H9 (cell line): ENCODE measurements around the gene GPR87. TPM values are rescaled to one million over a fixed set of nuclear protein-coding genes. Genes with fewer than 3 reads are reported as not detected.

Source experiments
- DNase-seq: peaks from one replicate; pipeline ENCODE4 v3.0.0-alpha.2; 2017
- H2AFZ ChIP-seq: one replicate; pipeline ENCODE4 v1.6.1; 2013; ENCODE audit warnings: mild to moderate bottlenecking, low read length, control low read depth, moderate library complexity
- H2AK5ac ChIP-seq: 2 replicates; pipeline ENCODE4 v1.6.1; 2013; ENCODE audit warnings: low read length, control low read depth, mixed read lengths; ENCODE audit not compliant: insufficient read length
- H2BK120ac ChIP-seq: one replicate; pipeline ENCODE4 v1.6.1; 2013; ENCODE audit warnings: low read depth, mild to moderate bottlenecking, low read length, control low read depth, inconsistent platforms; ENCODE audit not compliant: poor library complexity, severe bottlenecking
- H2BK12ac ChIP-seq: 2 replicates; pipeline ENCODE4 v1.6.1; 2013; ENCODE audit warnings: low read length, control low read depth, mixed read lengths, low read depth; ENCODE audit not compliant: insufficient read length
- H2BK15ac ChIP-seq: 2 replicates; pipeline ENCODE4 v1.6.1; 2013; ENCODE audit warnings: low read depth, low read length, control low read depth
- H2BK20ac ChIP-seq: one replicate; pipeline ENCODE4 v1.6.1; 2013; ENCODE audit warnings: low read depth, mild to moderate bottlenecking, low read length, control low read depth, inconsistent platforms; ENCODE audit not compliant: poor library complexity, severe bottlenecking
- H2BK5ac ChIP-seq: 2 replicates; pipeline ENCODE4 v1.6.1; 2013; ENCODE audit warnings: low read length, control low read depth, mixed read lengths; ENCODE audit not compliant: insufficient read length
- H3K14ac ChIP-seq: 2 replicates; pipeline ENCODE4 v1.6.1; 2013; ENCODE audit warnings: low read length, control low read depth; ENCODE audit not compliant: insufficient read depth
- H3K18ac ChIP-seq: 2 replicates; pipeline ENCODE4 v1.6.1; 2013; ENCODE audit warnings: low read depth, mild to moderate bottlenecking, mixed read lengths, low read length, control low read depth; ENCODE audit not compliant: insufficient read length
- H3K23ac ChIP-seq: 2 replicates; pipeline ENCODE4 v1.6.1; 2013; ENCODE audit warnings: low read length, control low read depth, mixed read lengths, low read depth; ENCODE audit not compliant: insufficient read length
- H3K23me2 ChIP-seq: 2 replicates; pipeline ENCODE4 v1.6.1; 2013; ENCODE audit warnings: low read depth, mild to moderate bottlenecking, mixed read lengths, low read length, control low read depth; ENCODE audit not compliant: insufficient read length, poor library complexity, severe bottlenecking
- H3K27ac ChIP-seq: 2 replicates; pipeline ENCODE4 v1.5.1; 2013; ENCODE audit warnings: low read length, control low read depth, mixed read lengths, low read depth; ENCODE audit not compliant: insufficient read length
- H3K27me3 ChIP-seq: 2 replicates; pipeline ENCODE4 v1.6.1; 2013; ENCODE audit warnings: low read length, control low read depth, inconsistent platforms; ENCODE audit not compliant: insufficient read depth
- H3K4ac ChIP-seq: 2 replicates; pipeline ENCODE4 v1.6.1; 2013; ENCODE audit warnings: low read depth, mild to moderate bottlenecking, control low read depth, inconsistent platforms, low read length, moderate library complexity
- H3K4me1 ChIP-seq: 2 replicates; pipeline ENCODE4 v1.6.1; 2013; ENCODE audit warnings: low read length, control low read depth, inconsistent platforms; ENCODE audit not compliant: insufficient read depth
- H3K4me2 ChIP-seq: 2 replicates; pipeline ENCODE4 v1.6.1; 2013; ENCODE audit warnings: low read length, control low read depth, mixed read lengths; ENCODE audit not compliant: insufficient read length, insufficient read depth
- H3K56ac ChIP-seq: 2 replicates; pipeline ENCODE4 v1.6.1; 2013; ENCODE audit warnings: low read depth, mild to moderate bottlenecking, mixed read lengths, low read length, control low read depth; ENCODE audit not compliant: insufficient read length
- H3K79me1 ChIP-seq: 2 replicates; pipeline ENCODE4 v1.6.1; 2013; ENCODE audit warnings: low read depth, mild to moderate bottlenecking, moderate library complexity, low read length, control low read depth, inconsistent platforms; ENCODE audit not compliant: insufficient read depth, poor library complexity, severe bottlenecking
- H3K79me2 ChIP-seq: 2 replicates; pipeline ENCODE4 v1.6.1; 2013; ENCODE audit warnings: low read length, control low read depth, inconsistent platforms; ENCODE audit not compliant: insufficient read depth
- H3K9ac ChIP-seq: 2 replicates; pipeline ENCODE4 v1.6.1; 2013; ENCODE audit warnings: low read length, control low read depth, mixed read lengths; ENCODE audit not compliant: insufficient read length; ENCODE audit errors: extremely low read depth
- H3K9me3 ChIP-seq: one replicate; pipeline ENCODE4 v1.6.1; 2013; ENCODE audit warnings: low read depth, low read length, inconsistent platforms; ENCODE audit not compliant: control insufficient read depth
- H3T11ph ChIP-seq: one replicate; pipeline ENCODE4 v1.6.1; 2013; ENCODE audit warnings: mild to moderate bottlenecking, low read length, control low read depth, inconsistent platforms
- H4K20me1 ChIP-seq: one replicate; pipeline ENCODE4 v1.6.1; 2013; ENCODE audit not compliant: control insufficient read depth, insufficient read length, insufficient read depth
- H4K5ac ChIP-seq: 2 replicates; pipeline ENCODE4 v1.6.1; 2013; ENCODE audit warnings: low read depth, mild to moderate bottlenecking, mixed read lengths, low read length, control low read depth; ENCODE audit not compliant: insufficient read length
- H4K8ac ChIP-seq: replicated peaks from 2 replicates; pipeline ENCODE4 v1.6.1; 2013; ENCODE audit warnings: low read length, control low read depth, mixed read lengths, low read depth; ENCODE audit not compliant: insufficient read length
- H4K91ac ChIP-seq: 2 replicates; pipeline ENCODE4 v1.6.1; 2013; ENCODE audit warnings: low read depth, mild to moderate bottlenecking, moderate library complexity, mixed read lengths, low read length, control low read depth; ENCODE audit not compliant: insufficient read length
- H3K27ac Mint-ChIP-seq, 3 experiments: 2 replicates in 2 of 3; 3 replicates in 1 of 3; pipeline ENCODE4 v1.8.0; 2020 to 2021; ENCODE audit warnings: mixed read lengths in 3 of 3, mild to moderate bottlenecking in 1 of 3, moderate library complexity in 1 of 3
- H3K27me3 Mint-ChIP-seq: 2 replicates; pipeline ENCODE4 v1.8.0; 2021; ENCODE audit warnings: low read depth, mild to moderate bottlenecking, moderate library complexity, mixed read lengths
- H3K36me3 Mint-ChIP-seq, 3 experiments: 2 replicates in 2 of 3; 3 replicates in 1 of 3; pipeline ENCODE4 v1.8.0; 2020 to 2021; ENCODE audit warnings: low read depth in 3 of 3, mixed read lengths in 3 of 3; ENCODE audit not compliant: insufficient read depth in 1 of 3
- H3K4me1 Mint-ChIP-seq, 2 experiments: 2 replicates each; pipeline ENCODE4 v1.8.0; 2020; ENCODE audit warnings: mixed read lengths in 2 of 2
- H3K4me3 Mint-ChIP-seq, 2 experiments: 2 replicates in 1 of 2; 3 replicates in 1 of 2; pipeline ENCODE4 v1.8.0; 2020 to 2021; ENCODE audit warnings: mild to moderate bottlenecking in 2 of 2, mixed read lengths in 2 of 2, moderate library complexity in 1 of 2
- H3K9me3 Mint-ChIP-seq, 2 experiments: 2 replicates in 1 of 2; 3 replicates in 1 of 2; pipeline ENCODE4 v1.8.0; 2020; ENCODE audit warnings: mild to moderate bottlenecking in 2 of 2, mixed read lengths in 2 of 2, moderate library complexity in 1 of 2
- CTCF ChIP-seq: fragments of 200-600 bp; sonication (generic); conservative IDR thresholded peaks from 3 replicates; pipeline ENCODE4 v1.8.0; 2021; ENCODE audit warnings: antibody characterized with exemption, mild to moderate bottlenecking
- total RNA-seq: library from RNA; stranded (reverse); gene quantifications from 2 replicates; pipeline ENCODE4 v1.2.1, GENCODE V29; 2021

GPR87 gene
- total RNA-seq, 1 experiment from 2014 or later: 0.33 TPM

- peaks cover 2 to 8% of the 10 kb centered on the region in 2 experiments for H3K4me1 Mint-ChIP-seq
- Histone ChIP-seq H4K8ac (no peak overlapping the region), H2AK5ac (no peak overlapping the region), H2BK20ac (no peak overlapping the region), H3K27ac (no peak overlapping the region), H3T11ph (no peak overlapping the region), H4K5ac (no peak overlapping the region), H4K91ac (no peak overlapping the region), H3K56ac (no peak overlapping the region), H2AFZ (no peak overlapping the region), H3K4me2 (no peak overlapping the region), H4K20me1 (no peaks in the 10 kb centered on the region), H3K23me2 (no peaks in the 10 kb centered on the region), H2BK15ac (no peak overlapping the region), H3K4ac (no peak overlapping the region), H2BK120ac (no peak overlapping the region), H3K9ac (no peak overlapping the region), H3K14ac (no peak overlapping the region), H3K79me1 (no peaks in the 10 kb centered on the region), H3K27me3 (no peaks in the 10 kb centered on the region), H3K23ac (no peak overlapping the region), H3K79me2 (no peaks in the 10 kb centered on the region), H2BK5ac (no peak overlapping the region), H3K4me1 (no peaks in the 10 kb centered on the region), H3K18ac (no peak overlapping the region), H2BK12ac (no peak overlapping the region), H3K9me3 (no peaks in the 10 kb centered on the region)
- no peaks in the 10 kb centered on the region for H3K36me3 Mint-ChIP-seq
- TF ChIP-seq CTCF: no peak
- H3K27ac Mint-ChIP-seq: no peak overlapping the region
- H3K4me3 Mint-ChIP-seq: no peak overlapping the region
- no peaks in the 10 kb centered on the region for H3K9me3 Mint-ChIP-seq
- DNase-seq: no peak
- no peaks in the 10 kb centered on the region for H3K27me3 Mint-ChIP-seq
These were observed 14.3 kb upstream of the GPR87 start for GRCh38 chr3:151330899-151331298.
